MM.1S (cell line): ENCODE data around the gene KCNIP4.

Experiments used
- DNase-seq: peaks from one replicate; pipeline ENCODE4 v3.0.0-alpha.2; 2015
- H2AFZ ChIP-seq: fragments of 300-600 bp; sonication (generic); 2 replicates; pipeline ENCODE4 v1.6.0; 2016; ENCODE audit warnings: antibody characterized with exemption, low read length
- H3F3A ChIP-seq: fragments of 300-600 bp; sonication (generic); 2 replicates; pipeline ENCODE4 v1.6.1; 2016; ENCODE audit warnings: mild to moderate bottlenecking, antibody characterized with exemption, low read length, moderate library complexity, mixed read lengths; ENCODE audit not compliant: insufficient read depth
- H3K27ac ChIP-seq: fragments of 300-600 bp; sonication (generic); 2 replicates; pipeline ENCODE4 v1.5.1; 2016; ENCODE audit warnings: mild to moderate bottlenecking, low read length
- H3K27me3 ChIP-seq: fragments of 300-600 bp; sonication (generic); replicated peaks from 2 replicates; pipeline ENCODE4 v1.6.0; 2016; ENCODE audit warnings: low read length; ENCODE audit not compliant: insufficient read depth
- H3K36me3 ChIP-seq: fragments of 300-600 bp; sonication (generic); replicated peaks from 2 replicates; pipeline ENCODE4 v1.6.1; 2016; ENCODE audit warnings: mild to moderate bottlenecking, low read length, mixed read lengths; ENCODE audit not compliant: insufficient read depth
- H3K4me1 ChIP-seq: fragments of 300-600 bp; sonication (generic); 2 replicates; pipeline ENCODE4 v1.6.1; 2016; ENCODE audit warnings: low read length, mixed read lengths
- H3K4me2 ChIP-seq: fragments of 300-600 bp; sonication (generic); 2 replicates; pipeline ENCODE4 v1.6.0; 2016; ENCODE audit warnings: low read depth, low read length
- H3K4me3 ChIP-seq: fragments of 300-600 bp; sonication (generic); 2 replicates; pipeline ENCODE4 v1.5.1; 2016; ENCODE audit warnings: low read length, mixed read lengths
- H3K79me2 ChIP-seq: fragments of 300-600 bp; sonication (generic); 2 replicates; pipeline ENCODE4 v1.6.1; 2016; ENCODE audit warnings: mixed run types, low read length, mixed read lengths
- H3K9ac ChIP-seq: fragments of 300-600 bp; sonication (generic); 2 replicates; pipeline ENCODE4 v1.6.1; 2016; ENCODE audit warnings: low read length, mixed read lengths
- H3K9me2 ChIP-seq: fragments of 300-600 bp; sonication (generic); replicated peaks from 2 replicates; pipeline ENCODE4 v1.6.1; 2016; ENCODE audit warnings: mild to moderate bottlenecking, low read length, mixed read lengths; ENCODE audit not compliant: insufficient read depth
- H3K9me3 ChIP-seq: fragments of 300-600 bp; sonication (generic); replicated peaks from 2 replicates; pipeline ENCODE4 v1.6.1; 2016; ENCODE audit warnings: mild to moderate bottlenecking, low read length, mixed read lengths; ENCODE audit not compliant: insufficient read depth
- H4K20me1 ChIP-seq: fragments of 300-600 bp; sonication (generic); 2 replicates; pipeline ENCODE4 v1.6.1; 2016; ENCODE audit warnings: mild to moderate bottlenecking, low read length, moderate library complexity, mixed read lengths; ENCODE audit not compliant: insufficient read depth
- CTCF ChIP-seq: fragments of 300-600 bp; sonication (generic); IDR thresholded peaks from 2 replicates; pipeline ENCODE4 v1.5.1; 2016; ENCODE audit warnings: antibody characterized with exemption, low read length, mixed read lengths
- EZH2 ChIP-seq: fragments of 300-600 bp; sonication (generic); optimal IDR thresholded peaks from 2 replicates; pipeline ENCODE3; 2017; ENCODE audit warnings: low read depth, mild to moderate bottlenecking, antibody characterized with exemption, low read length, mixed read lengths
- EZH2phosphoT487 ChIP-seq: fragments of 300-600 bp; sonication (generic); IDR thresholded peaks from 2 replicates; pipeline ENCODE4 v1.6.1; 2018; ENCODE audit warnings: antibody characterized with exemption, low read length

The KCNIP4 gene

DNA sequence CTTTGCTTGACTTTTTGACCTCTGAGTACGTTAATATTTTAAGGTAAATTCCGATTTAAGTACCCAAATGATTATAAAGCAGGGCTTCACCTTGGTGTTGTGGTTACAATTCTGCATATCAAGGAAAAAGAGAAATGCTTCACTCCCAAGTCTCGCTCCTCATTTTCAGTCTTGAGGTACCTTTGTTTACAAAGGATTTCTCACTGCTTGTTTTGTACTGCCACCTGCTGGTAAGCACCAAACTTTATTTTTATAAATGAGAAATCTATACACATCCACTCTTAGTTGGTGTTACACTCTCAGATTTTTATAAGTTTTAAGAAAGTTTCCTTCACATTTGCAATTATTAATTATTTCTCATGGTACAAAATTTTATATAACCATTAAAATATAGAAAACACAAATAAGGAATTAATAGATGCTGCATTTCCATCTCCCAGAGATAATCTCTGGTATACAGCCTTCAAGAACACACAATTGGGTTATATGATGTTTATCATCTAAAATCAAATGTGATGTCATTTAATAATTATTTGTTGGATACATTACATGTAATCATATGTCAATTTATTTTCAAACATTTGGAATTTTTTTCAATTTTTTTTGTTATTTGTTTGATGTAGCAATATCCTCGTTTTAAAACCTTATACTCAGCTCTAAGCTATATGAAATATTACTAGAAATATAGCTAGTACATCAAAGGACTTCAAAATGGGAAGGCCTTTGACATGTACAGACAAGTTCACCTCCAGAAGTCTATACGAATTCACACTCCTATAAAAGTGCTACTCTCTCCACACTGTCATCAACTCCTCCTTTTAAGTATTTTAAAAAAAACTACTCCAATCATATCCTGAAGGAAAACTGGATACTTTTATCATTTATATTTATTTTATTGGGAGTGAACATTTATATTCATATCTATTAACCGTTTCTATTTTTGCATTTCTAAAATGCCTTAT is 179.9 kb downstream of the KCNIP4 start:
- H2AFZ ChIP-seq: peak overlapping the region; percentile 23
- no peaks in the 10 kb centered on the region for H3K27me3 ChIP-seq
- no peaks in the 10 kb centered on the region for H3K79me2 ChIP-seq
- H3F3A ChIP-seq: no peaks in the 10 kb centered on the region
- TF ChIP-seq CTCF: peak; percentile 71
- no peak for TF ChIP-seq EZH2
- no peaks in the 10 kb centered on the region for H3K9me2 ChIP-seq
- no peak overlapping the region for H3K4me3 ChIP-seq
- no peak overlapping the region for H3K27ac ChIP-seq
- no peaks in the 10 kb centered on the region for H3K9me3 ChIP-seq
- H3K4me2 ChIP-seq: peak overlapping the region; percentile 14; the same call in 1 of the 2 replicates
- no peaks in the 10 kb centered on the region for H4K20me1 ChIP-seq
- no peak overlapping the region for H3K9ac ChIP-seq
- H3K36me3 ChIP-seq: no peaks in the 10 kb centered on the region
- H3K4me1 ChIP-seq: 0 out of 2 replicates have a peak, but pooled peaks cover 3% of the 10 kb centered on the region
- DNase-seq: peak; percentile 55

- H3K79me2 ChIP-seq: no peaks in the 10 kb centered on the region
- peak; percentile 51 for DNase-seq
- TF ChIP-seq EZH2phosphoT487 (no peak), EZH2 (no peak), CTCF (peak; percentile 82)
- no peaks in the 10 kb centered on the region for H3K9me2 ChIP-seq
- H3F3A ChIP-seq: no peaks in the 10 kb centered on the region
- 0 out of 2 replicates have a peak, but pooled peaks cover 3% of the 10 kb centered on the region for H3K4me1 ChIP-seq
- no peak overlapping the region for H3K27ac ChIP-seq
- H3K36me3 ChIP-seq: no peaks in the 10 kb centered on the region
- no peaks in the 10 kb centered on the region for H4K20me1 ChIP-seq
- H3K4me2 ChIP-seq: no peak overlapping the region
- no peak overlapping the region; the same call in 1 of the 2 replicates for H2AFZ ChIP-seq
- H3K4me3 ChIP-seq: no peak overlapping the region
- no peaks in the 10 kb centered on the region for H3K9me3 ChIP-seq
- no peak overlapping the region for H3K9ac ChIP-seq
- H3K27me3 ChIP-seq: no peaks in the 10 kb centered on the region
Observed at GRCh38 chr4:21765810-21766407, 182.7 kb downstream of the KCNIP4 start.

DNA sequence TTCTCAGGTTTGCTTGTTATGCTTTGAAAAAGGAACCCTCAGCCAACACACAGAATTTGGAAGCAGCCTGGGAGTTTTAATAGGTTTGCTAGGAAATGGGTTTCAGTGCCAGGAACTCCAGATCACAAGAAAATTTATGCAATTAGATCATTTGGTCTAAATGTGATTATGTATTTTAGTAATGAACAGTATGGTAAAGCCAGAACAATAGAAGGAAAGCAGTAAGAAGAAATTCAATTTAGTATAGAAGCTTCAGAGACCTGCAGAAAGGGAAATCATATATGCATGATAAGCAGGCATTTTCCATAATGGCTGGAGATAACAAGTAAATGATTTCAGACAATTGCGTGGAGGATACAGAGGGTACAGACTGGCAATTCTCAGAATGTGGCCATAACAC is 184.7 kb downstream of the KCNIP4 start:
- no peaks in the 10 kb centered on the region for H4K20me1 ChIP-seq
- H3K27me3 ChIP-seq: no peaks in the 10 kb centered on the region
- H3K9ac ChIP-seq: no peak overlapping the region
- H3K9me3 ChIP-seq: no peaks in the 10 kb centered on the region
- no peaks in the 10 kb centered on the region for H3K36me3 ChIP-seq
- H2AFZ ChIP-seq: no peak overlapping the region
- TF ChIP-seq EZH2phosphoT487 (no peak), EZH2 (no peak), CTCF (no peak)
- no peak overlapping the region for H3K4me2 ChIP-seq
- no peak overlapping the region for H3K27ac ChIP-seq
- H3K4me3 ChIP-seq: no peak overlapping the region
- no peaks in the 10 kb centered on the region for H3F3A ChIP-seq
- no peaks in the 10 kb centered on the region for H3K79me2 ChIP-seq
- no peaks in the 10 kb centered on the region for H3K4me1 ChIP-seq
- DNase-seq: no peak
- no peaks in the 10 kb centered on the region; the same call in 1 of the 2 replicates for H3K9me2 ChIP-seq
